Measurements from ENCODE around the gene BRIP1. TPM values are rescaled to one million over a fixed set of nuclear protein-coding genes. Genes with fewer than 3 reads are reported as not detected.

BRIP1 gene
- total RNA-seq, 1 donor from 2014 or later, result 5.2 TPM

- Mint-ChIP-seq H3K27ac (ENCODE audit: unreplicated experiment) (no peak overlapping the region), H3K27me3 (ENCODE audit: unreplicated experiment) (no peaks in the 10 kb centered on the region), H3K36me3 (ENCODE audit: low read depth, unreplicated experiment) (peaks cover 10% of the 10 kb centered on the region), H3K4me1 (ENCODE audit: unreplicated experiment) (no peaks in the 10 kb centered on the region), H3K4me3 (ENCODE audit: unreplicated experiment) (no peak overlapping the region), H3K9me3 (ENCODE audit: unreplicated experiment) (no peaks in the 10 kb centered on the region)
- no peak for TF ChIP-seq CTCF (IDR thresholded peaks at IDR 0.05; ENCODE audit: unreplicated experiment)
- DNase-seq (ENCODE audit: low spot score), result no peak
These were observed 125.1 kb downstream of the BRIP1 start for GRCh38 chr17:61738249-61738648.

GRCh38 chr17:61737820-61738219 lies 125.5 kb downstream of the BRIP1 start:
- Mint-ChIP-seq H3K4me1 (ENCODE audit: unreplicated experiment) (no peaks in the 10 kb centered on the region), H3K27me3 (ENCODE audit: unreplicated experiment) (no peaks in the 10 kb centered on the region), H3K4me3 (ENCODE audit: unreplicated experiment) (no peak overlapping the region), H3K36me3 (ENCODE audit: low read depth, unreplicated experiment) (peaks cover 10% of the 10 kb centered on the region), H3K27ac (ENCODE audit: unreplicated experiment) (no peak overlapping the region), H3K9me3 (ENCODE audit: unreplicated experiment) (no peaks in the 10 kb centered on the region)
- TF ChIP-seq CTCF (IDR thresholded peaks at IDR 0.05; ENCODE audit: unreplicated experiment), result no peak
- no peak for DNase-seq (ENCODE audit: low spot score)

GRCh38 chr17:61736438-61736837 lies 126.9 kb downstream of the BRIP1 start:
- DNase-seq (ENCODE audit: low spot score), result no peak
- Mint-ChIP-seq H3K4me1 (ENCODE audit: unreplicated experiment) (no peaks in the 10 kb centered on the region), H3K4me3 (ENCODE audit: unreplicated experiment) (no peak overlapping the region), H3K27me3 (ENCODE audit: unreplicated experiment) (peaks cover 2% of the 10 kb centered on the region), H3K36me3 (ENCODE audit: low read depth, unreplicated experiment) (peaks cover 6% of the 10 kb centered on the region), H3K27ac (ENCODE audit: unreplicated experiment) (no peak overlapping the region), H3K9me3 (ENCODE audit: unreplicated experiment) (no peaks in the 10 kb centered on the region)
- no peak for TF ChIP-seq CTCF (IDR thresholded peaks at IDR 0.05; ENCODE audit: unreplicated experiment)

- peaks cover 2% of the 10 kb centered on the region for H3K27me3 Mint-ChIP-seq (ENCODE audit: unreplicated experiment)
These were observed 127.5 kb downstream of the BRIP1 start for GRCh38 chr17:61735807-61736206.

GRCh38 chr17:61734466-61734865 lies 128.9 kb downstream of the BRIP1 start:
- Mint-ChIP-seq H3K27me3 (ENCODE audit: unreplicated experiment) (peaks cover 2% of the 10 kb centered on the region), H3K36me3 (ENCODE audit: low read depth, unreplicated experiment) (peaks cover 3% of the 10 kb centered on the region), H3K4me1 (ENCODE audit: unreplicated experiment) (no peaks in the 10 kb centered on the region), H3K27ac (ENCODE audit: unreplicated experiment) (no peak overlapping the region), H3K4me3 (ENCODE audit: unreplicated experiment) (no peak overlapping the region), H3K9me3 (ENCODE audit: unreplicated experiment) (no peaks in the 10 kb centered on the region)
- TF ChIP-seq CTCF (IDR thresholded peaks at IDR 0.05; ENCODE audit: unreplicated experiment), result no peak
- DNase-seq (ENCODE audit: low spot score), result no peak

More at GRCh38 chr17:61735807-61736206, 127.5 kb downstream of the BRIP1 start:
- no peak for DNase-seq (ENCODE audit: low spot score)
- peaks cover 3% of the 10 kb centered on the region for H3K36me3 Mint-ChIP-seq (ENCODE audit: low read depth, unreplicated experiment)
- no peak overlapping the region for H3K27ac Mint-ChIP-seq (ENCODE audit: unreplicated experiment)
- no peak for TF ChIP-seq CTCF (IDR thresholded peaks at IDR 0.05; ENCODE audit: unreplicated experiment)
- H3K4me1 Mint-ChIP-seq (ENCODE audit: unreplicated experiment), result no peaks in the 10 kb centered on the region
- no peak overlapping the region for H3K4me3 Mint-ChIP-seq (ENCODE audit: unreplicated experiment)
- no peaks in the 10 kb centered on the region for H3K9me3 Mint-ChIP-seq (ENCODE audit: unreplicated experiment)

Measured in endothelial cell (in vitro differentiated cells).